H9 (cell line): ENCODE measurements around the gene RBM15. TPM values are rescaled to one million over a fixed set of nuclear protein-coding genes. Genes with fewer than 3 reads are reported as not detected.

Experiments used
- DNase-seq: peaks from one replicate; pipeline ENCODE4 v3.0.0-alpha.2; 2017
- H2AFZ ChIP-seq: one replicate; pipeline ENCODE4 v1.6.1; 2013; ENCODE audit warnings: mild to moderate bottlenecking, low read length, control low read depth, moderate library complexity
- H2AK5ac ChIP-seq: 2 replicates; pipeline ENCODE4 v1.6.1; 2013; ENCODE audit warnings: low read length, control low read depth, mixed read lengths; ENCODE audit not compliant: insufficient read length
- H2BK120ac ChIP-seq: one replicate; pipeline ENCODE4 v1.6.1; 2013; ENCODE audit warnings: low read depth, mild to moderate bottlenecking, low read length, control low read depth, inconsistent platforms; ENCODE audit not compliant: poor library complexity, severe bottlenecking
- H2BK12ac ChIP-seq: 2 replicates; pipeline ENCODE4 v1.6.1; 2013; ENCODE audit warnings: low read length, control low read depth, mixed read lengths, low read depth; ENCODE audit not compliant: insufficient read length
- H2BK15ac ChIP-seq: 2 replicates; pipeline ENCODE4 v1.6.1; 2013; ENCODE audit warnings: low read depth, low read length, control low read depth
- H2BK20ac ChIP-seq: one replicate; pipeline ENCODE4 v1.6.1; 2013; ENCODE audit warnings: low read depth, mild to moderate bottlenecking, low read length, control low read depth, inconsistent platforms; ENCODE audit not compliant: poor library complexity, severe bottlenecking
- H2BK5ac ChIP-seq: 2 replicates; pipeline ENCODE4 v1.6.1; 2013; ENCODE audit warnings: low read length, control low read depth, mixed read lengths; ENCODE audit not compliant: insufficient read length
- H3K14ac ChIP-seq: 2 replicates; pipeline ENCODE4 v1.6.1; 2013; ENCODE audit warnings: low read length, control low read depth; ENCODE audit not compliant: insufficient read depth
- H3K18ac ChIP-seq: 2 replicates; pipeline ENCODE4 v1.6.1; 2013; ENCODE audit warnings: low read depth, mild to moderate bottlenecking, mixed read lengths, low read length, control low read depth; ENCODE audit not compliant: insufficient read length
- H3K23ac ChIP-seq: 2 replicates; pipeline ENCODE4 v1.6.1; 2013; ENCODE audit warnings: low read length, control low read depth, mixed read lengths, low read depth; ENCODE audit not compliant: insufficient read length
- H3K23me2 ChIP-seq: 2 replicates; pipeline ENCODE4 v1.6.1; 2013; ENCODE audit warnings: low read depth, mild to moderate bottlenecking, mixed read lengths, low read length, control low read depth; ENCODE audit not compliant: insufficient read length, poor library complexity, severe bottlenecking
- H3K27ac ChIP-seq: 2 replicates; pipeline ENCODE4 v1.5.1; 2013; ENCODE audit warnings: low read length, control low read depth, mixed read lengths, low read depth; ENCODE audit not compliant: insufficient read length
- H3K27me3 ChIP-seq: 2 replicates; pipeline ENCODE4 v1.6.1; 2013; ENCODE audit warnings: low read length, control low read depth, inconsistent platforms; ENCODE audit not compliant: insufficient read depth
- H3K4ac ChIP-seq: 2 replicates; pipeline ENCODE4 v1.6.1; 2013; ENCODE audit warnings: low read depth, mild to moderate bottlenecking, control low read depth, inconsistent platforms, low read length, moderate library complexity
- H3K4me1 ChIP-seq: 2 replicates; pipeline ENCODE4 v1.6.1; 2013; ENCODE audit warnings: low read length, control low read depth, inconsistent platforms; ENCODE audit not compliant: insufficient read depth
- H3K4me2 ChIP-seq: 2 replicates; pipeline ENCODE4 v1.6.1; 2013; ENCODE audit warnings: low read length, control low read depth, mixed read lengths; ENCODE audit not compliant: insufficient read length, insufficient read depth
- H3K56ac ChIP-seq: 2 replicates; pipeline ENCODE4 v1.6.1; 2013; ENCODE audit warnings: low read depth, mild to moderate bottlenecking, mixed read lengths, low read length, control low read depth; ENCODE audit not compliant: insufficient read length
- H3K79me1 ChIP-seq: 2 replicates; pipeline ENCODE4 v1.6.1; 2013; ENCODE audit warnings: low read depth, mild to moderate bottlenecking, moderate library complexity, low read length, control low read depth, inconsistent platforms; ENCODE audit not compliant: insufficient read depth, poor library complexity, severe bottlenecking
- H3K79me2 ChIP-seq: 2 replicates; pipeline ENCODE4 v1.6.1; 2013; ENCODE audit warnings: low read length, control low read depth, inconsistent platforms; ENCODE audit not compliant: insufficient read depth
- H3K9ac ChIP-seq: 2 replicates; pipeline ENCODE4 v1.6.1; 2013; ENCODE audit warnings: low read length, control low read depth, mixed read lengths; ENCODE audit not compliant: insufficient read length; ENCODE audit errors: extremely low read depth
- H3K9me3 ChIP-seq: one replicate; pipeline ENCODE4 v1.6.1; 2013; ENCODE audit warnings: low read depth, low read length, inconsistent platforms; ENCODE audit not compliant: control insufficient read depth
- H3T11ph ChIP-seq: one replicate; pipeline ENCODE4 v1.6.1; 2013; ENCODE audit warnings: mild to moderate bottlenecking, low read length, control low read depth, inconsistent platforms
- H4K20me1 ChIP-seq: one replicate; pipeline ENCODE4 v1.6.1; 2013; ENCODE audit not compliant: control insufficient read depth, insufficient read length, insufficient read depth
- H4K5ac ChIP-seq: 2 replicates; pipeline ENCODE4 v1.6.1; 2013; ENCODE audit warnings: low read depth, mild to moderate bottlenecking, mixed read lengths, low read length, control low read depth; ENCODE audit not compliant: insufficient read length
- H4K8ac ChIP-seq: replicated peaks from 2 replicates; pipeline ENCODE4 v1.6.1; 2013; ENCODE audit warnings: low read length, control low read depth, mixed read lengths, low read depth; ENCODE audit not compliant: insufficient read length
- H4K91ac ChIP-seq: 2 replicates; pipeline ENCODE4 v1.6.1; 2013; ENCODE audit warnings: low read depth, mild to moderate bottlenecking, moderate library complexity, mixed read lengths, low read length, control low read depth; ENCODE audit not compliant: insufficient read length
- H3K27ac Mint-ChIP-seq, 3 experiments: 2 replicates in 2 of 3; 3 replicates in 1 of 3; pipeline ENCODE4 v1.8.0; 2020 to 2021; ENCODE audit warnings: mixed read lengths in 3 of 3, mild to moderate bottlenecking in 1 of 3, moderate library complexity in 1 of 3
- H3K27me3 Mint-ChIP-seq: 2 replicates; pipeline ENCODE4 v1.8.0; 2021; ENCODE audit warnings: low read depth, mild to moderate bottlenecking, moderate library complexity, mixed read lengths
- H3K36me3 Mint-ChIP-seq, 3 experiments: 2 replicates in 2 of 3; 3 replicates in 1 of 3; pipeline ENCODE4 v1.8.0; 2020 to 2021; ENCODE audit warnings: low read depth in 3 of 3, mixed read lengths in 3 of 3; ENCODE audit not compliant: insufficient read depth in 1 of 3
- H3K4me1 Mint-ChIP-seq, 2 experiments: 2 replicates each; pipeline ENCODE4 v1.8.0; 2020; ENCODE audit warnings: mixed read lengths in 2 of 2
- H3K4me3 Mint-ChIP-seq, 2 experiments: 2 replicates in 1 of 2; 3 replicates in 1 of 2; pipeline ENCODE4 v1.8.0; 2020 to 2021; ENCODE audit warnings: mild to moderate bottlenecking in 2 of 2, mixed read lengths in 2 of 2, moderate library complexity in 1 of 2
- H3K9me3 Mint-ChIP-seq, 2 experiments: 2 replicates in 1 of 2; 3 replicates in 1 of 2; pipeline ENCODE4 v1.8.0; 2020; ENCODE audit warnings: mild to moderate bottlenecking in 2 of 2, mixed read lengths in 2 of 2, moderate library complexity in 1 of 2
- WGBS: extraction: QIAGEN DNeasy Blood & Tissue Kit; methylation state at CpG from one replicate; pipeline ENCODE4 v1.1.7; 2013; ENCODE audit warnings: missing lambda C conversion rate, low lambda C conversion rate, mixed read lengths; ENCODE audit not compliant: insufficient read length; ENCODE audit errors: extremely low coverage; 5-methylcytosine and 5-hydroxymethylcytosine counted together
- total RNA-seq: library from RNA; stranded (reverse); gene quantifications from 2 replicates; pipeline ENCODE4 v1.2.1, GENCODE V29; 2021
- TF ChIP-seq, protein P1 (sequence below): fragments of 200-600 bp; sonication (generic); conservative IDR thresholded peaks from 3 replicates; pipeline ENCODE4 v1.8.0; 2021; ENCODE audit warnings: antibody characterized with exemption, mild to moderate bottlenecking

The RBM15 gene
- total RNA-seq, 1 experiment from 2014 or later: 62.0 TPM

GRCh38 chr1:110375490-110375889 is 36.3 kb downstream of the RBM15 start:
- H3K14ac ChIP-seq: no peak overlapping the region
- no peak overlapping the region for H3K27ac ChIP-seq
- H3K9me3 ChIP-seq: no peaks in the 10 kb centered on the region
- no peaks in the 10 kb centered on the region for H3K79me1 ChIP-seq
- no peak overlapping the region for H3K56ac ChIP-seq
- no peak for DNase-seq
- no peak overlapping the region for H4K8ac ChIP-seq
- no peak overlapping the region for H2BK5ac ChIP-seq
- H3K27ac Mint-ChIP-seq: no peak overlapping the region
- H2BK12ac ChIP-seq: no peak overlapping the region
- H2BK120ac ChIP-seq: no peak overlapping the region
- H2BK15ac ChIP-seq: no peak overlapping the region
- no peak overlapping the region for H2AFZ ChIP-seq
- no peak overlapping the region for H4K91ac ChIP-seq
- no peaks in the 10 kb centered on the region for H3K9me3 Mint-ChIP-seq
- no peaks in the 10 kb centered on the region for H3K27me3 ChIP-seq
- no peak overlapping the region for H3K4me2 ChIP-seq
- TF ChIP-seq, protein P1, sequence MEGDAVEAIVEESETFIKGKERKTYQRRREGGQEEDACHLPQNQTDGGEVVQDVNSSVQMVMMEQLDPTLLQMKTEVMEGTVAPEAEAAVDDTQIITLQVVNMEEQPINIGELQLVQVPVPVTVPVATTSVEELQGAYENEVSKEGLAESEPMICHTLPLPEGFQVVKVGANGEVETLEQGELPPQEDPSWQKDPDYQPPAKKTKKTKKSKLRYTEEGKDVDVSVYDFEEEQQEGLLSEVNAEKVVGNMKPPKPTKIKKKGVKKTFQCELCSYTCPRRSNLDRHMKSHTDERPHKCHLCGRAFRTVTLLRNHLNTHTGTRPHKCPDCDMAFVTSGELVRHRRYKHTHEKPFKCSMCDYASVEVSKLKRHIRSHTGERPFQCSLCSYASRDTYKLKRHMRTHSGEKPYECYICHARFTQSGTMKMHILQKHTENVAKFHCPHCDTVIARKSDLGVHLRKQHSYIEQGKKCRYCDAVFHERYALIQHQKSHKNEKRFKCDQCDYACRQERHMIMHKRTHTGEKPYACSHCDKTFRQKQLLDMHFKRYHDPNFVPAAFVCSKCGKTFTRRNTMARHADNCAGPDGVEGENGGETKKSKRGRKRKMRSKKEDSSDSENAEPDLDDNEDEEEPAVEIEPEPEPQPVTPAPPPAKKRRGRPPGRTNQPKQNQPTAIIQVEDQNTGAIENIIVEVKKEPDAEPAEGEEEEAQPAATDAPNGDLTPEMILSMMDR: no peak
- no peak overlapping the region for H3K9ac ChIP-seq
- H4K5ac ChIP-seq: no peak overlapping the region
- H2BK20ac ChIP-seq: no peak overlapping the region
- no peak overlapping the region for H3K18ac ChIP-seq
- no peak overlapping the region for H3K4ac ChIP-seq
- no CpG with 5 or more reads among the region's 1 CpG for WGBS
- H3K36me3 Mint-ChIP-seq: peaks cover 16 to 44% (median 38%) of the 10 kb centered on the region in 3 experiments
- no peaks in the 10 kb centered on the region for H4K20me1 ChIP-seq
- H3K79me2 ChIP-seq: 0 out of 2 replicates have a peak, but pooled peaks cover 2% of the 10 kb centered on the region
- no peak overlapping the region for H3K4me3 Mint-ChIP-seq
- H3K27me3 Mint-ChIP-seq: no peaks in the 10 kb centered on the region
- H3K23ac ChIP-seq: no peak overlapping the region
- no peak overlapping the region for H2AK5ac ChIP-seq
- no peaks in the 10 kb centered on the region for H3K23me2 ChIP-seq
- H3T11ph ChIP-seq: no peak overlapping the region
- no peaks in the 10 kb centered on the region for H3K4me1 Mint-ChIP-seq
- no peaks in the 10 kb centered on the region for H3K4me1 ChIP-seq
